SK-N-SH treated with all-trans-retinoic acid at 6 μM for 48 hours (cell line): Measurements from ENCODE around the gene SRRM2.

Experiments
- ATAC-seq: fragments of 200-7000 bp; cut with Tn5 transposase; 3 replicates; pipeline ENCODE4 v1.9.1; 2020; ENCODE audit warnings: mild to moderate bottlenecking, moderate library complexity
- ARNTL ChIP-seq: fragments of 450-650 bp; formaldehyde crosslinking; IDR thresholded peaks from 2 replicates; pipeline ENCODE4 v1.5.0; 2020; ENCODE audit warnings: low read depth, mild to moderate bottlenecking, moderate library complexity, borderline replicate concordance
- BACH2 ChIP-seq: fragments of 250-450 bp; sonication (Bioruptor Pico); IDR thresholded peaks from 2 replicates; pipeline ENCODE4 v1.9.0; 2021; ENCODE audit warnings: mild to moderate bottlenecking, borderline replicate concordance
- CREB5 ChIP-seq: fragments of 250-450 bp; sonication (Bioruptor Pico); IDR thresholded peaks from 2 replicates; pipeline ENCODE4 v1.5.1; 2020; ENCODE audit warnings: low read depth, mild to moderate bottlenecking, moderate library complexity
- CSDC2 ChIP-seq: fragments of 250-450 bp; sonication (Bioruptor Pico); IDR thresholded peaks from 2 replicates; pipeline ENCODE4 v1.5.0; 2020; ENCODE audit warnings: mild to moderate bottlenecking, moderate library complexity
- ESRRG ChIP-seq: fragments of 250-450 bp; sonication (Bioruptor Pico); IDR thresholded peaks from 2 replicates; pipeline ENCODE4 v1.6.1; 2021; ENCODE audit warnings: mild to moderate bottlenecking
- GLIS3 ChIP-seq: fragments of 250-450 bp; sonication (Bioruptor Pico); IDR thresholded peaks from 2 replicates; pipeline ENCODE4 v1.5.0; 2020; ENCODE audit warnings: mild to moderate bottlenecking, moderate library complexity
- ISL1 ChIP-seq: fragments of 250-450 bp; sonication (Bioruptor Pico); IDR thresholded peaks from 2 replicates; pipeline ENCODE4 v2.1.2; 2022; ENCODE audit warnings: mild to moderate bottlenecking, moderate library complexity
- OSR1 ChIP-seq: fragments of 250-450 bp; sonication (Bioruptor Pico); IDR thresholded peaks from 2 replicates; pipeline ENCODE4 v1.8.0; 2022; ENCODE audit warnings: moderate library complexity, mild to moderate bottlenecking, inconsistent platforms
- PPARA ChIP-seq: fragments of 250-450 bp; sonication (Bioruptor Pico); IDR thresholded peaks from 2 replicates; pipeline ENCODE4 v1.5.0; 2020; ENCODE audit warnings: mild to moderate bottlenecking, borderline replicate concordance
- RARB ChIP-seq: fragments of 250-450 bp; sonication (Bioruptor Pico); IDR thresholded peaks from 2 replicates; pipeline ENCODE4 v1.8.0; 2021; ENCODE audit warnings: mild to moderate bottlenecking, moderate library complexity
- SNAI2 ChIP-seq: fragments of 250-450 bp; sonication (Bioruptor Pico); IDR thresholded peaks from 2 replicates; pipeline ENCODE4 v1.5.0; 2020; ENCODE audit warnings: mild to moderate bottlenecking, moderate library complexity
- TOX ChIP-seq: fragments of 250-450 bp; sonication (Bioruptor Pico); IDR thresholded peaks from 2 replicates; pipeline ENCODE4 v1.8.0; 2021; ENCODE audit warnings: mild to moderate bottlenecking, moderate library complexity, borderline replicate concordance
- TSHZ2 ChIP-seq: fragments of 250-450 bp; sonication (Bioruptor Pico); IDR thresholded peaks from 2 replicates; pipeline ENCODE4 v1.5.0; 2020; ENCODE audit warnings: mild to moderate bottlenecking, moderate library complexity
- ZFP3 ChIP-seq: fragments of 250-450 bp; sonication (Bioruptor Pico); IDR thresholded peaks from 2 replicates; pipeline ENCODE4 v1.5.0; 2020; ENCODE audit warnings: mild to moderate bottlenecking, moderate library complexity
- ZFP30 ChIP-seq: fragments of 450-650 bp; formaldehyde crosslinking; IDR thresholded peaks from 2 replicates; pipeline ENCODE4 v1.5.0; 2022; ENCODE audit warnings: mild to moderate bottlenecking, moderate library complexity
- ZNF565 ChIP-seq: fragments of 450-650 bp; formaldehyde crosslinking; conservative IDR thresholded peaks from 2 replicates; pipeline ENCODE4 v1.5.0; 2020; ENCODE audit warnings: low read depth, mild to moderate bottlenecking, moderate library complexity
- ZNF70 ChIP-seq: fragments of 450-650 bp; formaldehyde crosslinking; IDR thresholded peaks from 2 replicates; pipeline ENCODE4 v1.5.0; 2020; ENCODE audit warnings: mild to moderate bottlenecking, moderate library complexity
- ZNF8 ChIP-seq: fragments of 450-650 bp; formaldehyde crosslinking; IDR thresholded peaks from 2 replicates; pipeline ENCODE4 v1.5.0; 2020; ENCODE audit warnings: mild to moderate bottlenecking, moderate library complexity
- TF ChIP-seq, protein P1 (sequence below): fragments of 250-450 bp; sonication (Bioruptor Pico); IDR thresholded peaks from 2 replicates; pipeline ENCODE4 v1.5.1; 2021; ENCODE audit warnings: mild to moderate bottlenecking, moderate library complexity
- TF ChIP-seq, protein P2 (sequence below): fragments of 250-450 bp; sonication (Bioruptor Pico); IDR thresholded peaks from 2 replicates; pipeline ENCODE4 v1.8.0; 2020; ENCODE audit warnings: mild to moderate bottlenecking, moderate library complexity, borderline replicate concordance

The SRRM2 gene

GRCh38 chr16:2712063-2712441, 40.4 kb upstream of the SRRM2 start (continued):
- TF ChIP-seq CSDC2 (CRISPR knock-in tag) (no peak), GLIS3 (CRISPR knock-in tag) (no peak)

GRCh38 chr16:2712546-2712945, 39.9 kb upstream of the SRRM2 start:
- TF ChIP-seq, protein P1, sequence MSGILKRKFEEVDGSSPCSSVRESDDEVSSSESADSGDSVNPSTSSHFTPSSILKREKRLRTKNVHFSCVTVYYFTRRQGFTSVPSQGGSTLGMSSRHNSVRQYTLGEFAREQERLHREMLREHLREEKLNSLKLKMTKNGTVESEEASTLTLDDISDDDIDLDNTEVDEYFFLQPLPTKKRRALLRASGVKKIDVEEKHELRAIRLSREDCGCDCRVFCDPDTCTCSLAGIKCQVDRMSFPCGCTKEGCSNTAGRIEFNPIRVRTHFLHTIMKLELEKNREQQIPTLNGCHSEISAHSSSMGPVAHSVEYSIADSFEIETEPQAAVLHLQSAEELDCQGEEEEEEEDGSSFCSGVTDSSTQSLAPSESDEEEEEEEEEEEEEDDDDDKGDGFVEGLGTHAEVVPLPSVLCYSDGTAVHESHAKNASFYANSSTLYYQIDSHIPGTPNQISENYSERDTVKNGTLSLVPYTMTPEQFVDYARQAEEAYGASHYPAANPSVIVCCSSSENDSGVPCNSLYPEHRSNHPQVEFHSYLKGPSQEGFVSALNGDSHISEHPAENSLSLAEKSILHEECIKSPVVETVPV, result no peak
- TF ChIP-seq ARNTL (CRISPR knock-in tag) (no peak), ESRRG (CRISPR knock-in tag) (no peak), BACH2 (CRISPR knock-in tag) (no peak), CREB5 (CRISPR knock-in tag) (no peak), CSDC2 (CRISPR knock-in tag) (no peak), ZNF565 (CRISPR knock-in tag) (no peak), RARB (no peak), ZNF8 (CRISPR knock-in tag) (no peak), SNAI2 (CRISPR knock-in tag) (no peak), ZFP30 (CRISPR knock-in tag) (no peak), TSHZ2 (CRISPR knock-in tag) (no peak), ZNF70 (CRISPR knock-in tag) (no peak), ISL1 (no peak), OSR1 (CRISPR knock-in tag) (no peak), PPARA (no peak), GLIS3 (CRISPR knock-in tag) (no peak), ZFP3 (CRISPR knock-in tag) (no peak), TOX (CRISPR knock-in tag) (no peak)
- TF ChIP-seq, protein P2, sequence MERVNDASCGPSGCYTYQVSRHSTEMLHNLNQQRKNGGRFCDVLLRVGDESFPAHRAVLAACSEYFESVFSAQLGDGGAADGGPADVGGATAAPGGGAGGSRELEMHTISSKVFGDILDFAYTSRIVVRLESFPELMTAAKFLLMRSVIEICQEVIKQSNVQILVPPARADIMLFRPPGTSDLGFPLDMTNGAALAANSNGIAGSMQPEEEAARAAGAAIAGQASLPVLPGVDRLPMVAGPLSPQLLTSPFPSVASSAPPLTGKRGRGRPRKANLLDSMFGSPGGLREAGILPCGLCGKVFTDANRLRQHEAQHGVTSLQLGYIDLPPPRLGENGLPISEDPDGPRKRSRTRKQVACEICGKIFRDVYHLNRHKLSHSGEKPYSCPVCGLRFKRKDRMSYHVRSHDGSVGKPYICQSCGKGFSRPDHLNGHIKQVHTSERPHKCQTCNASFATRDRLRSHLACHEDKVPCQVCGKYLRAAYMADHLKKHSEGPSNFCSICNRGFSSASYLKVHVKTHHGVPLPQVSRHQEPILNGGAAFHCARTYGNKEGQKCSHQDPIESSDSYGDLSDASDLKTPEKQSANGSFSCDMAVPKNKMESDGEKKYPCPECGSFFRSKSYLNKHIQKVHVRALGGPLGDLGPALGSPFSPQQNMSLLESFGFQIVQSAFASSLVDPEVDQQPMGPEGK (CRISPR knock-in tag), result no peak
- no peak for ATAC-seq

DNA sequence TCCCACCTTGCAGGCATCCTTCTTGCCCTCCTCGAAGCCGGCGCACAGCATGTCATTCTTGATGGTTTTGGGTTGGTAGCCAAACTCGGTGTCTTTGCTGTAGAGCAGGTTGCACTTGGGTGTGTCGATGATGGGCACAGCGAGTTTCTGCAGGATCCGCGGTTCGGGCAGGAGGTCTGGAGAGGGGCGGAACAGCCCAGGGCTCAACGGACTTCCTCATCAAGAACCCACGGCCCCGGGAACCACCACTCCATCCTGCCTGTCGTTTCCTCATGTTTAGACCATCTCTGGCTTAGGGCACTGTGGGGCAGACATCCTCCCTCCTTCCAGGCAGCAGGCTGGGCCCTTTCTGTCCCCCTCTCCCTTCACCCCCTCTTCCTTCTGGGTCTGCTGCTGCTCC, 38.9 kb upstream of the SRRM2 start:
- no peak for ATAC-seq
- no peak for TF ChIP-seq ZNF70 (CRISPR knock-in tag)
- no peak for TF ChIP-seq ISL1
- TF ChIP-seq ZNF8 (CRISPR knock-in tag), result no peak
- TF ChIP-seq CSDC2 (CRISPR knock-in tag), result no peak
- TF ChIP-seq ESRRG (CRISPR knock-in tag), result no peak
- TF ChIP-seq ZFP3 (CRISPR knock-in tag), result no peak
- TF ChIP-seq ZFP30 (CRISPR knock-in tag), result no peak
- TF ChIP-seq PPARA, result no peak
- TF ChIP-seq TSHZ2 (CRISPR knock-in tag), result no peak
